Measurements from ENCODE around the gene FARS2.

The FARS2 gene

GRCh38 chr6:5517796-5518195 is 256.5 kb downstream of the FARS2 start:
- TF ChIP-seq, protein P1, sequence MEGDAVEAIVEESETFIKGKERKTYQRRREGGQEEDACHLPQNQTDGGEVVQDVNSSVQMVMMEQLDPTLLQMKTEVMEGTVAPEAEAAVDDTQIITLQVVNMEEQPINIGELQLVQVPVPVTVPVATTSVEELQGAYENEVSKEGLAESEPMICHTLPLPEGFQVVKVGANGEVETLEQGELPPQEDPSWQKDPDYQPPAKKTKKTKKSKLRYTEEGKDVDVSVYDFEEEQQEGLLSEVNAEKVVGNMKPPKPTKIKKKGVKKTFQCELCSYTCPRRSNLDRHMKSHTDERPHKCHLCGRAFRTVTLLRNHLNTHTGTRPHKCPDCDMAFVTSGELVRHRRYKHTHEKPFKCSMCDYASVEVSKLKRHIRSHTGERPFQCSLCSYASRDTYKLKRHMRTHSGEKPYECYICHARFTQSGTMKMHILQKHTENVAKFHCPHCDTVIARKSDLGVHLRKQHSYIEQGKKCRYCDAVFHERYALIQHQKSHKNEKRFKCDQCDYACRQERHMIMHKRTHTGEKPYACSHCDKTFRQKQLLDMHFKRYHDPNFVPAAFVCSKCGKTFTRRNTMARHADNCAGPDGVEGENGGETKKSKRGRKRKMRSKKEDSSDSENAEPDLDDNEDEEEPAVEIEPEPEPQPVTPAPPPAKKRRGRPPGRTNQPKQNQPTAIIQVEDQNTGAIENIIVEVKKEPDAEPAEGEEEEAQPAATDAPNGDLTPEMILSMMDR (IDR thresholded peaks at IDR 0.05; ENCODE audit: control insufficient read depth, extremely low read depth, insufficient read depth), result no peak
- no peak overlapping the region for H3K4me3 ChIP-seq (ENCODE audit: low read depth, low read length)
- no peak for DNase-seq (ENCODE audit: low read depth)

DNA sequence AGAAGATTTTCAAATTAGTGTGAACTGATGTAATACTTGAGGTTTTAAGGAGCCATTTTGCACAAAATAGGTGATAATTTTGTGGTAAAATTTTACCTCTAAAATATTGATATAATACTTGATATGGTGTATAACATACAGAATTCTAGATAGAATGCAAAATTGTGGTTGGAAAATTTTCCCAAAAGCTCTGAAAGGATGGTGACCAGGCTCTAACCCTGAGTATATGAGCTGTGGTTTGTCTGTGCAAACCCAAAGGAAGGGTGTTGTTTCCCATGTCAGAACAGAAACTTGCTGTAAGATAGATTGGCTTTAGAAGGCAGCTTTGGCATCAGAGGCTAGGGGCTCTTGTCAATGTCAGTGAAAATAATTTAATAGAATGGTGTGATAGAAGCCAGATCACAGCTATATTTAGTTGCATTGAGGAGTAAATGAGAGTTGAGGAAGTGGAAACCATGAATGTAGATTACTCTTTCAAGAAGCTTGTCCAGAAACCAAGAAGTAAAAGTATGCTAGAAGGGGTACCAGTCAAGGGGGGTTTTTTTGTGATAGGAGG is 257.7 kb downstream of the FARS2 start:
- DNase-seq (ENCODE audit: low read depth), result no peak
- TF ChIP-seq, protein P1 (IDR thresholded peaks at IDR 0.05; ENCODE audit: control insufficient read depth, extremely low read depth, insufficient read depth), result no peak
- H3K4me3 ChIP-seq (ENCODE audit: low read depth, low read length), result no peak overlapping the region

DNA sequence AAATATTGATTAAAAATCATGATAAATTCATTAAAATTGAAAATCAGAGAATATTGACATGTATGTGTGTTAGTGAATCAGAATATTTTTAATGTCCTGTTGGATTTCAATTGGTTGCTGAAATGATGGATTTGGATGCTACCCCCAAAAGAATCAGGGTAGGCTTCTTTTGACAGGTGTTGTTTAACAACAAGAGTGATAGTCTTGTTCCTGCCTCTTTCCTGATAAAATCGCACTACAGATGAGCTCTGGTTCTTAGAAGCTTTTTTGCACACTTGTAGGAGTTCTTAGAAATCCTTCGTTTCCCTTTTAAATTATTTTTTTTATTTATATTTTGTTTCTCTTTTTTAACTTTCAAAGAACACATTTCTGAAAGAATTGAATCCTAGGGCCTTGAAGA is 259.5 kb downstream of the FARS2 start:
- no peak overlapping the region for H3K4me3 ChIP-seq (ENCODE audit: low read depth, low read length)
- TF ChIP-seq, protein P1 (IDR thresholded peaks at IDR 0.05; ENCODE audit: control insufficient read depth, extremely low read depth, insufficient read depth), result no peak
- no peak for DNase-seq (ENCODE audit: low read depth)

DNA sequence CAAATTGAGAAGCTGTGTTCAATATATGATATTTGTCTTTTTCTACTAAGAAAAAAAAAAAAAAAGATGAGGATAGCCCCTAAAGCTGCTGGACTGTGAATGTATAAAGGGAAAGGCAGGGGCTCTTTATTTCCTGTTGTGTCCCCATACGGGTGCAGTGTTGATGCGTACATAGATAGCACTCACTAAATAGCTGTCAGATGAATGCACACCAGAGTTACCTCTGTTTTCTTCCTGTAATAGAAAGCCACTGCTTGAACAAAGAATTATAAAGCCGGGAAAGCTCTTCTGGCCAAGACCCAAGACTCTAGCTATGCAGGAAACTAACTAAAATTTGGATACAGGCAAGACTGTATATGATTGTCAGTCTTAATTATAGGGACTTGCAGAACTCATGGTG is 260.0 kb downstream of the FARS2 start:
- DNase-seq (ENCODE audit: low read depth), result no peak
- H3K4me3 ChIP-seq (ENCODE audit: low read depth, low read length), result no peak overlapping the region
- TF ChIP-seq, protein P1 (IDR thresholded peaks at IDR 0.05; ENCODE audit: control insufficient read depth, extremely low read depth, insufficient read depth), result no peak

GRCh38 chr6:5522147-5522546 is 260.8 kb downstream of the FARS2 start:
- H3K4me3 ChIP-seq (ENCODE audit: low read depth, low read length), result no peak overlapping the region
- no peak for DNase-seq (ENCODE audit: low read depth)
- TF ChIP-seq, protein P1 (IDR thresholded peaks at IDR 0.05; ENCODE audit: control insufficient read depth, extremely low read depth, insufficient read depth), result no peak

GRCh38 chr6:5524110-5524509 is 262.8 kb downstream of the FARS2 start:
- H3K4me3 ChIP-seq (ENCODE audit: low read depth, low read length), result no peak overlapping the region
- no peak for DNase-seq (ENCODE audit: low read depth)
- TF ChIP-seq, protein P1 (IDR thresholded peaks at IDR 0.05; ENCODE audit: control insufficient read depth, extremely low read depth, insufficient read depth), result no peak

- H3K4me3 ChIP-seq (ENCODE audit: low read depth, low read length), result no peak overlapping the region
- DNase-seq (ENCODE audit: low read depth), result no peak
- TF ChIP-seq, protein P1 (IDR thresholded peaks at IDR 0.05; ENCODE audit: control insufficient read depth, extremely low read depth, insufficient read depth), result no peak
Measured at GRCh38 chr6:5525209-5525608, 263.9 kb downstream of the FARS2 start.
